HG02852 (cell line): ENCODE measurements around the gene NFE2.
"Not testable (repeated sequence)": the region's sequence is repeated elsewhere in the genome, so short reads cannot be mapped to it uniquely, and the experiment has no call there.

Experiments
- ATAC-seq: cut with Tn5 transposase; IDR thresholded peaks from one replicate; pipeline ENCODE4 v1.9.1; 2021; ENCODE audit warnings: mild to moderate bottlenecking, moderate library complexity; ENCODE audit not compliant: unreplicated experiment

The NFE2 gene

DNA sequence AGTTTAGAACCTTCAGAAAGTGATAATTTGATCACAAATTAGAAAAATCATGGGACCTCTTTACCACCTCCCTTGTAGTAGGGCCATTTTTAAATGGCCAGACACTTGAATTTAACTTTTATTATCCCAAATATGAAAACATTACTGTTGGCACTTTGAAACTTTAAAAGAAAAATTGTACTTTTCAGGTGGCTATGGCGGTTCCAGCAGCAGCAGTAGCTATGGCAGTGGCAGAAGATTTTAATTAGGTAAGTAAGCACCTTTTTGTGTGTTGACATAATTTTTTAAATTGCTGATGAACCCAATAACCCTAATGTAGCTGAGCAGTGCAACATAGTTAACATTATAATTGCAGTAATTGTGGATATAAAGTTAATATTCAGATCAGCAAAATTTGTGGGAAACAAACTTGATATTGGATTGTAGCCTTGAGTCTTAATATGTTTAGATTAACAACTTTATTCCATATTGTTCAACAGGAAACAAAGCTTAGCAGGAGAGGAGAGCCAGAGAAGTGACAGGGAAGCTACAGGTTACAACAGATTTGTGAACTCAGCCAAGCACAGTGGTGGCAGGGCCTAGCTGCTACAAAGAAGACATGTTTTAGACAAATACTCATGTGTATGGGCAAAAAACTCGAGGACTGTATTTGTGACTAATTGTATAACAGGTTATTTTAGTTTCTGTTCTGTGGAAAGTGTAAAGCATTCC is 16.6 kb downstream of the NFE2 start:
- ATAC-seq: not testable (repeated sequence)

DNA sequence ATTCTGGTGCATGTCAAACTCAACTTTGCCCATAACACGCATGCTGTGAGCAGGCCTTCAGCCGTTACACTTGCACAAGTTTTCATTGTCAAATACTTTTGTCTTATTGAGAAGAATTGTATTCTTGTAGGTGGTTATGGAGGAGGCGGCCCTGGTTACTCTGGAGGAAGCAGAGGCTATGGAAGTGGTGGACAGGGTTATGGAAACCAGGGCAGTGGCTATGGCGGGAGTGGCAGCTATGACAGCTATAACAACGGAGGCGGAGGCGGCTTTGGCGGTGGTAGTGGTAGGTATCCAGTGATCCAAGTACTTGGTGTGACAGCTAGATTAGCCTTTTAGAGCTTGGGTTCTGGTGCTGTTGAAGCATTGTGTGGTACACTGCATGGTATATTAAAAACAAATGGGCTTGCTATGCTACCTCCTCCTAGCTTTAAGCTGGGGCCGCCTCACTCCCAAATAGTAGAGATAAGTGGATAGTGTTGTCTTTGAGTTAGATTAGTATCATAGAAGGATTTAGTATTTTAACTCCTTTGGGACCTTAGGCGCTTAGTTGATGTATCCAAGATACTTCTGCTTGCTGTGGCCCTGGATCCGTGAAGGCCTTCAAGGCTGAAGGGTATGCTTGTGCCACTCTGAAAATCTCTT is 17.7 kb downstream of the NFE2 start:
- ATAC-seq: no peak

DNA sequence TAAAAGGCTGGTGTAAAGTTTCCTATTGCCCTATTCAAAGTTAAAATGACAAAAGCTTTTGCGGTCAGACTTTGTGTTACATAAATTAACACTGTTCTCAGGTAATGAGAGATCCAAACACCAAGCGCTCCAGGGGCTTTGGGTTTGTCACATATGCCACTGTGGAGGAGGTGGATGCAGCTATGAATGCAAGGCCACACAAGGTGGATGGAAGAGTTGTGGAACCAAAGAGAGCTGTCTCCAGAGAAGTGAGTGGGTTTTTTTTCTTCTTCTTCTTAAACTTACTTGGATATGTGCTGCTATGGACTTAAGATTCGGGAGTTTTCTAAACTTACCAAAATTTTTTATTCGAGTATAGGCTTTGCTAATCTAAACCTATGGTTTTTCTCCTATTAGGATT is 19.1 kb downstream of the NFE2 start:
- ATAC-seq: not testable (repeated sequence)

DNA sequence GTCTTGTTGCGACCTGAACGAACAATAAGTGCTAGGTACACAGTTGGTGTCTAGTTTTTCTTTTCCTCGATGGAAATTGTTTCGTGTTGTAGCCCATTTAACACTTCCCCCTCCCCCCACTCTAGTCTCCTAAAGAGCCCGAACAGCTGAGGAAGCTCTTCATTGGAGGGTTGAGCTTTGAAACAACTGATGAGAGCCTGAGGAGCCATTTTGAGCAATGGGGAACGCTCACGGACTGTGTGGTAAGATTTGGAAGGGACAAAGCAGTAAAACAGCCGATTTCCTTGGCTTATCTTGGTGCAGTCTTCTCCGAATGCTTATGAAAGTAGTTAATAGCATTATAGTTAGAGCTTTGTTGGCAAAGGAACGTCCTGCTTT is 19.6 kb downstream of the NFE2 start:
- not testable (repeated sequence) for ATAC-seq

DNA sequence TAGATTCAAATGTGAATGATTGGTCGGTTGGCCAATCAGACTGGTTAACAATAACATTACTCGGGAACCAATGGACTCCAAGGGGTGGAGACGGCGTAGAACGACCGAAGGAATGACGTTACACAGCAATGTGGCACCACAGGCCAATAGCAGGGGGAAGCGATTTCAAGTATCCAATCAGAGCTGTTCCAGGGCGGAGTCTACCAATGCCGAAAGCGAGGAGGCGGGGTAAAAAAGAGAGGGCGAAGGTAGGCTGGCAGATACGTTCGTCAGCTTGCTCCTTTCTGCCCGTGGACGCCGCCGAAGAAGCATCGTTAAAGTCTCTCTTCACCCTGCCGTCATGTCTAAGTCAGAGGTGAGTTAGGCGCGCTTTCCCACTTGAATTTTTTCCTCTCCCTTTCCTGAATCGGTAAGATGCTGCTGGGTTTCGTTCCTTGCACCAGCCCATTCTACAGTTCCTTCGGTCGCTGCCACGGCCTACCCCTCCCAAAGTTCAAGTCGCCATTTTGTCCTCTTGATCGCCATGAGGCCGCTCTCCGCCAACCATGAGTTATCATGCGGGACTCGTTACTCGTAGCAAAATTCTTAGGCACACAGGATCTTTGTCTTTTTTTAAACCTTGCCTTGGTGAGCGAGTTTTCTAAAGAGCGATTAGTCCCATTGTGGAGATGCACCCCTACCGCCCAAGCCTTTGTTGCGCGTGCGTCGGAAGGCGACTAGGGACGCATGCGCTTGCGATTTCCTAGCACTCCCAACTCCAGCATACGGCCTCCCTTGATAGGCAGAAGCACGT is 20.2 kb downstream of the NFE2 start, which contains the start of gene HNRNPA1:
TSS of gene HNRNPA1 (plus strand) at position 259 of the 793 bp plus-strand sequence. CDS start at position 341, 82 bp downstream.
- ATAC-seq: peak; percentile 85

DNA sequence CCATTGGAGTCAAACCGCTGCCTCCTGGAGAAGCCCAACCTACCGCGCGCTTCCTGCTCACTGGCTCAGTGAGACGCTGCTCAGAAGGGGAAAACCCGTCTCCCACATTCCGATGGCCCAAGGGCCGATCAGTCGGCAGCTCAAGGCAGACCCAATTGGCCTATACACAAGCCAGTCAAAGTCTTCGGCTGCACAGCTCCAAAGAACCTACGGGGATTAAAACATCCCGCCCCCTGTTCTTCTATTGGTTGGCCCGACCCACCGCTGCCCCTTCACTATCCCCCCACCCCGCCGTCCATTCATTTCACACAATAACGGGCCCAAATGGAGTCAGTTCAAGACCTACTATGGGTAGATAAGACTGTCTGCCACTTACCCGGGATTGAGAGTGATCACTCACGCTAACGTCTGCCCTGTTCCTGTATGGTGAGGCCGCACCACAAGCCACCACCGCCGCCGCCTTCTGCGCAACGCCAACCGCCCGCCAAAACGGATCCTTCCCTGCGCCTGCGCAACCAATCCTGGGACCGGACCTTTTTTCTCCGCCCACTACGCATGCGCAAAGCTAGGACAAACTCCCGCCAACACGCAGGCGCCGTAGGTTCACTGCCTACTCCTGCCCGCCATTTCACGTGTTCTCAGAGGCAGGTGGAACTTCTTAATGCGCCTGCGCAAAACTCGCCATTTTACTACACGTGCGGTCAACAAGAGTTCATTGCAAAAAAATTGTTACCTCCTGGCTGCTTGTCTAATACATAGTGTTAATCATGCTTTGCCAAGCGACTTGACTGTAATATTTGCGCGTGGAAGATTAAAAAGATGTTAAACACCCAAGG is 21.0 kb downstream of the NFE2 start, which contains the start of gene CBX5:
TSS of gene CBX5 (minus strand) at position 491 of the 836 bp plus-strand sequence. CDS start 22,472 bp downstream, outside the sequence.
- peak; percentile 76 for ATAC-seq

DNA sequence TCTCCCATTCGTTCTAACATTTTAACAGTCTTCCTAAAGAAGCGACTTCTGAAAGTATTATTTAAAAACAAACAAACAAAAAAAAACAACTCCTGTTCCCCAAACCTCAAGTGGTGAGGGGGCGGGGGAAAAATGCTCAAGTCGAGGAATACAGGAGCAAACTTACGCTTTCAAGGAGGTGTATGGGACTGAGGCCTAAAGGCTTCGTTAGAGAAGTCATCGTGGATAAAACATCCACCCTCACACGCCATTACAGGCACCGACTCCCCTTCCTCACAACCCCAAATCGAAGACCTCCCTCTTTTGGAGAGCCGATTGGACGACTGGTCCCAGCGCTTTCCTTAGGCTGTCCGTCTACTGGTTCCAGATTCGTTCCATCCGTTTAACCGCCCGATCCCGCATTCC is 21.6 kb downstream of the NFE2 start:
- no peak for ATAC-seq

DNA sequence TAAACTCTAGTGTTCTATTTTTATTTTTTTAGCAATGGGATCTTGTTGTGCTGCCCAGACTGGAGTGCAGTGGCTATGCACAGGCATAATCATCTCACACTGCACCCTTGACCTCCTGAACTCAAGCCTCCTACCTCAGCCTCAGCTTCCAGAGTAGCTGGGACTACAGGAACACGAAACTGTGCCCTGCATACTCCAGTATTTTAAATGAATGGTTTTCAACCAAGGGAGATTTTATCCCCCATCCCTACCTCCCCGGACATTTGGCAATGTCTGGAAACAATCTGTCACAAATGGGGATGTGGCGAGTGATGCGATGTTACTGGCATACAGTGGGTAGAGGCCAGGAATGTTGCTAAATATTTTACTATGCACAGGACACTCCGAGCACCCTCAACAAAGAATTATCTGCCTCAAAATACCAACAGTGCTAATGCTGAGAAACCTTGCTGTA is 23.0 kb downstream of the NFE2 start:
- ATAC-seq: no peak

DNA sequence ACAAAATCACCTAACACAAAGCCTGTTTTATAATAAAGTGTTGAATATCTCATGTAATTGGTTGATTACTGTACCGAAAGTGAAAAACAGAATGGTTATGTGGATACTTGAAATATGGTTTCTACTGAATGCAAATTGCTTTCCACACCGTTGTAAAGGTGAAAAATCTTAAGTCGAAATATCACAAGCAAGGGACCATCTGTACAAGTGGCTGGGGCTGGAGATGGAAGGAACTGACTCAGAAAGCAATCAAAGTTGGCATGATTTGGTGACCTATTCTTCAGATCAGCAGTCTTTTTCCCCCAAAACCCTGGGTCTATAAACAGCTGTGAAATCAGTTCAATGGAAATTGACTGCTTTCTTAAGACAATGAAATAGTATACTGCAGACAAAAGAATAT is 24.4 kb downstream of the NFE2 start:
- no peak for ATAC-seq

DNA sequence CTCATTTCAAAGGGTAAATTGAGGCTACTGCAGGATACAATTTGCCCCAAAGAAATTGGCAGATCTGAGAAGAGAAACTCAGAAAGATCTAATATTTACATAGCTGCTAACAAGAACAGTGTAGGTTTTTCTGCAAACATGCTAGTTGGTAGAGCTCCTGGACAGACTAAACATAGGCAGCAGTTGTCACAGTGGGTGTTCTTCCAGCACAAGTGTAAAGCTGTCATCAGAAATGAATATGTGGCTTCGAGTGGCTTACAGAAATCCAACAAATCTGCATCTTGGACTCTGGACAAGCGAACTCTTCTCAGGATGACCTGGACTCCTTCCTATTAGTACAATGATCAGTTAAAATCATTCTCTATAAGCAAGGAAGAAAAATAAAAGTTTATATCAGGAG is 26.8 kb downstream of the NFE2 start:
- no peak for ATAC-seq

DNA sequence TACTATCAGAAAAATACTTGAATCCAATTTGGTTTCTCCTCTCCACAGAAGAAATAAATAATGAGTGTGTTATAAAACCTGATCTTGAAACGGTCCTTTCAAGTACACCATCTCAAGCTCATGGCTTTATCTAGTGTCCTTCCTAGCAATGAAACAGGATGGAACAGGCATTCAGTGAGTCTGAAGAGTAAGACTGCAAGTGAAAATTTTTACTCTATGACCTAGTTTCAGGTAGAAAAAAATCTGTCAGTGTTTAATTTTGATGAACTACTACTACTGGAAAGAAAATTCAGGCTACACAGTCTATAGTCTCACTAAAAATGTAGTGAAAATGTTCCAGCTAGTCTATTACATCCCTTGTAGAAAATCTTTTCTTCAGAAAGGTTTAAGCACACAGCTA is 28.6 kb downstream of the NFE2 start:
- ATAC-seq: no peak

DNA sequence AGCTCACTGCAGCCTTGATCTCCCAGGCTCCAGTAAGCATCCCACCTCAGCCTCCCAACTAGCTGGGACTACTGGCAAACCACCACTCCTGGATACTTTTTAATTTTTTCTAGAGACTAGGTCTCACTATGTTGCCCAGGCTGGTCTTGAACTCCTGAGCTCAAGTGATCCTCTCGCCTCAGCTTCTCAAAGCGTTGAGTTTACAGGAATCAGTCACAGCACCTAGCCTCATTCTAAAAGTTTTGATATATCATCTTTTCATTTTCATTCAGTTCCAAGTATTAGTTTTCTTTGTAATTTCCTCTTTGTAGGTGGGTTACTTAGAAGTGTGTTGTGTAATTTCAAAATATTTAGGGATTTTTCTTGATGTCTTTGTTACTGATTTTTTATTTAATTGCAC is 30.5 kb downstream of the NFE2 start:
- ATAC-seq: no peak

DNA sequence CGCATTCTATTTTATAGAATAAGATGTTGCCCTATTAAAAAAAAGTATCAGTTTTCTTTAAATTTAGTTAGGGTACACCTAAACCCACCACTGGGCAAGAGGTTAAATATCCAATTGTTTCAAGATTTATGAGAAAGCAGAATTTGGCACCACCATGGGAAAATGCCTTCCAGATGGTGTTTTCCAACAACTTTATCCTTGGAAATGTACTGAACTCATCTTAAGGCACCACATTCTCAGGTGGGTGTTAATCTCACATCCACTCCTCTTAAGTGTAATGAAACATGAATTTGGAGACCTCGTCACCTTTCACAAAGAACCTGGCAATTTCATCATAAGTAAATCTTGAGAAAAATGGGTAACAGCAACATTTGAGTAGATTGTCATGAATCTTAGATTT is 34.0 kb downstream of the NFE2 start:
- no peak for ATAC-seq

DNA sequence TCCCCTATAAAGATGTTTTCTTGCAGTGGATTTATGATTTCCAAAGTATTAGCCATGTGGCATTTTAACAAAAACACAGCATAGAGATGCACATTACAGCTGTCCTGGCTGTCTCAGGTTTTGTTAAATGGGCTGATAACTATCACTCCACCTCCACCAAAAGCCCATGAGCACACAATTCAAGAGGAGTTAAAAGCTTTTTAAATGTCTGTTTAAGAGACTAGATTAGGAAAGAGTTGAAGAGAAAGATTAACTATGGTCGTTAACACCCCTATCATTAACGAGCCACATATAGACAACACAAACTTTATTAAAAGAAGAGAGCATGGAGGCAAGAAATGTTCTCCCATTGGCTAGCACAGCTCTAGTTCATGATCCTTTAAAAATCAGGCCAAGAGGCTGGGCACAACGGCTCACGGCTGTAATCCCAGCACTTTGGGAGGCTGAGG is 35.4 kb downstream of the NFE2 start:
- ATAC-seq: no peak

DNA sequence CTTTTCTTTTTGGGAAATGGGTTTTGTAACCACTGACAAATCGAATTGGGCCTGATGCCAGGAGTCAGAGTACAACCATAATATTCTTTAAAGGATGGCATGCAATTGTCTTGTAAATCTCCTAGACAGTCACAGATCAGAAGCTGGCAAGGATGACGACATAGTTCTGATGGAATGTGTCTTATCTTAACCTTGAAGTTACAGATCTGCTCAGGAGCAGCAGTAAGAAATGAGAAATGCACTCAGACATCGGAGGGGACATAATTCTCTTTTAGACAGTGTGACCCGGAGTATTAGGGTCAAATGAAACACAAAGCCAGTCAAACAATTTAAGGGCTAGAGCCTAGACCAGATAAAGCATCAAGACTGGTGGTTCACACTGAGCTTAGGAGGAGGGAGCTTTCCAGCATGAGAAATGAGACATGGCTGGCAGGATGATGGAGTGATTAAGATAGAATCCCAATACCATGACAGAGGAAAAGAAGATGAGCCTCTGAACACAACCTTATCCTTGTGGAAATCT is 38.4 kb downstream of the NFE2 start:
- no peak for ATAC-seq

DNA sequence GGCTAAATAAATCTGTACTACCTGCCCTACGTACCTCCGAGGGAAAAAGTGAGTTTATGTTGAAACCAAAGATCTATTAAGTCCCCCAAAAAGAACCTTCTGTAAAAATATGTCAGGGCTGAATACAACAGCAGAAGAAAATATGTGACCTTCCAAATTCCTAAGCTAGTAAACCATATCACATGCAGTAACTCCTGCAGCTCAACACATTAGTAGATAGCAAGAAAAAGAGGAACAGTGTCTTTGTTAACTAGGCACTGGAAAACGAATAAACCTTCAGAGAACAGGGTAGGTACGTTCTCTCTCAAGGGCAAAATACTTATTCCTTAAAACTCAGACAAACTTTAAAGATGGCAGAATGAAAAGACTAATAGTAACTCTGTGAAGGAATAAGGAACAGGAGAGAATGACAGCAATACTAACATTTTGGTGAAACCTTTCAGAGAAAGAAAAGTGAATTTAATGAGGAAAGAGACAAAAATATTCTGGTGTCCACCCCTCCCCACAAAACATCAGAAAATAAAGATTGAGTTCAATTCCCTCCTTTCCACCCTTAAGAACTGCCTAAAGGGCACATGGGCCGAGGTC is 38.9 kb downstream of the NFE2 start:
- no peak for ATAC-seq

DNA sequence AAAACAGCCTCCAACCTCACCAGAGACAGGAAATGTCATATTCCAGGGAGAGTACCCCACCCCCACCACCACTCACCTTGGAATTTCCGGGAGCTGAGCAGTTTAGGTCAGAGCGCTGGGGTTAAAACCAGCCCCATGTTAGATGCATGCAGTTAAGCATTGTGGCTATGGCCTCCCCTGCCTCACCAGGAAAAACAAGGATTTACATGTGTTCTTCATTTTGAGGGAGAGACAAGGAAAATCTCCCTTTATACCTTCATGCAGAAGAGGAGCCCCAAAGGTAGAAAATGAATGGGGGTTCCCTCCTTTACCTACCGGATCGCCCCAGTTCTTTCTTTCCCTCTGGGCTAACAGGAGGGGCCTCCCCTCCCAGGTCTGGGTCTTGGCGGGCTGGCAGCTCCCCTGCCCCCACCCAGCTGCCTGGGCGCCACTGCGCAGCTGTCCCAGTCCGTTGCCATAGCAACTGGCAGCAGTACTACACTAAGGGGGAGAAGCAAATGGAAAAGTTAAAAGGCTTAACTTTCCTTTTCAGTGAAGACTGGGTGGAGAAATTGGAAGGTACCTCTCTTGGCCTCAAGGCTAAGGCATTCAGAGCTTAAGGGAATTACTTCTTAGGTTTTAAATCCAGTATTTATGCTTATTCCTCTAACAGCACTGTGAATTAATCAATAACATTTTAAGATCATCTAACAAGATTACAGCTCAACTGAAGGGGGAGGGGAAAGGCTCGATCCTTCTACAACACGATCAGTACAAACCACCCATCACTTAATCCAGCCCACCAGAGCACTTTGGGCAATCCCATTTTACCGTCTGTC is 41.4 kb downstream of the NFE2 start:
- ATAC-seq: no peak

DNA sequence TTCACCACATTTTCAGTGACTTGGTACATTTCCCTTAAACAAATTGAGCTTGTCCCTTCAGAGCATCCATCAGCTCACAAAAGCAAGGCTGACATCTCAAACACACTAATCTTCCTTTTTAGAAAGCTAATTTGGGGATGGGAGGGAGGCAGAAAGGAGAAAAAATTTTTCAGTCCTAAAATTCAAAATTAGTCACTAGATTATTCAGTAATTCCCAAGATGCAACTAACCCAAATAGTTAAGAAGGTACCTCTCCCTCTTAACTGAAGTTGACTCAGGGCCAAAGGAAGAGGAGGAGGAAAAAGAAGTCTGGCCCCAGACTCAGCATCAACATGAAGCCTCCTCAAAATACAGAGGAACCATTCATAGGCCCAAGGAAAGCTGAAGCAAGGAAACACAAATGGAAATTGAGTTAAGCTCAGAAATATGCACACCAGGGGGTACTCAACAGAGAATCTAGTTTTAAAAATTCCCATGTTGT is 42.6 kb downstream of the NFE2 start:
- no peak for ATAC-seq

DNA sequence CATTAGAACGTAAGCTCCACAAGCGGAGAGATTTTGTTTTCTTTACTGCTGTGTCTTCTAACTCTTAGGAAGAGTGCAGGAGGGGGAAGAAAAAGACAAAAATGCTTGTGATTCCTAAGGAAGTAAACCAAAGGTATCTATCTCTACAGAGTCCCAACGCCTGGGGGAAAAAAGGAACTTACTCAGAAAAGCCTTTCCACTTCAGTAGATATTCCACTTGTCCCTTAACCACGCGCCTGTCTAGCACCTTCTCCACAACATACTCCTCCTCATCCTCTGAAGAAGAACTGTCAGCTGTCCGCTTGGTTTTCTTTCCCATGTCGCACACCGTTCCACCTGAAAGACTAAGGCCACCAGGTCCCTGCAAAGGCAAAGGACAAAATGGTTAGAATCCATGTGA is 43.5 kb downstream of the NFE2 start:
- no peak for ATAC-seq
